Glutamatergic neuron (in vitro differentiated cells): ENCODE measurements around the gene SERPINH1. TPM values are rescaled to one million over a fixed set of nuclear protein-coding genes. Genes with fewer than 3 reads are reported as not detected.
A peak's percentile ranks its signal among the peaks of the same experiment; 100 is the strongest.

Source experiments
- DNase-seq: peaks from one replicate; pipeline ENCODE4 v3.0.0; 2022
- H3K27ac Mint-ChIP-seq: one replicate; pipeline ENCODE4 v1.8.0; 2020; ENCODE audit warnings: mild to moderate bottlenecking, mixed read lengths, inconsistent platforms; ENCODE audit not compliant: unreplicated experiment
- H3K27me3 Mint-ChIP-seq: one replicate; pipeline ENCODE4 v1.8.0; 2020; ENCODE audit warnings: mild to moderate bottlenecking, moderate library complexity, mixed read lengths, inconsistent platforms; ENCODE audit not compliant: unreplicated experiment
- H3K36me3 Mint-ChIP-seq: one replicate; pipeline ENCODE4 v1.8.0; 2020; ENCODE audit warnings: mild to moderate bottlenecking, mixed read lengths, inconsistent platforms; ENCODE audit not compliant: unreplicated experiment
- H3K4me1 Mint-ChIP-seq: one replicate; pipeline ENCODE4 v1.8.0; 2020; ENCODE audit warnings: mild to moderate bottlenecking, low read depth, mixed read lengths, inconsistent platforms; ENCODE audit not compliant: unreplicated experiment
- H3K4me3 Mint-ChIP-seq: one replicate; pipeline ENCODE4 v1.8.0; 2020; ENCODE audit warnings: mild to moderate bottlenecking, mixed read lengths, inconsistent platforms; ENCODE audit not compliant: unreplicated experiment
- H3K9me3 Mint-ChIP-seq: one replicate; pipeline ENCODE4 v1.8.0; 2020; ENCODE audit warnings: mild to moderate bottlenecking, moderate library complexity, mixed read lengths, inconsistent platforms; ENCODE audit not compliant: unreplicated experiment
- total RNA-seq: library from RNA; stranded (reverse); fragmentation: NEBNext Ultra II Directional; extraction: Animal tissue kit (Norgen Biotek cat#: 25700); gene quantifications from one replicate; pipeline ENCODE4 v1.2.1, GENCODE V29; 2021; ENCODE audit not compliant: unreplicated experiment
- TF ChIP-seq, protein P1 (sequence below): fragments of 200-600 bp; sonication (generic); IDR thresholded peaks from one replicate; pipeline ENCODE4 v1.5.0; 2021; ENCODE audit not compliant: partially characterized antibody, unreplicated experiment

The SERPINH1 gene
- total RNA-seq, 1 donor from 2014 or later = 35.0 TPM

DNA sequence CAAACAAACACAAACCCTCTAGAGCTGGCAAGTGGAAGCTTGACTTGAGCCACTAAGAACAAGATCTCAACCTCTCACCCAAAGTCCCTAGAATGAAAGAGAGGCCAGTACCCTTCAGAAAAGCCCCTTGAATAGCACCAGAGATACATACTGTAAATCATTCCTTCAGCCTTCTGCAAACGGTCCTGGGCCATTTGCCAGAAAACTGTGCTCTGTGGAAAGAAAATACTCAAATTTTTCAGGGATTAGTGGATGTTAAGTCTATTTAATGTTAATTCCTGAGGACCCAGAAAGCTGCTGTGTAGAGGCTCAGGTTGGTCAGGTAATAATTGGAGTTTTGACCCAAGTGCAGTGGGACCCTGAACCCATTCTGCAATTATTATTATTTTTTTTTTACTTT is 16.9 kb downstream of the SERPINH1 start:
- TF ChIP-seq, protein P1, sequence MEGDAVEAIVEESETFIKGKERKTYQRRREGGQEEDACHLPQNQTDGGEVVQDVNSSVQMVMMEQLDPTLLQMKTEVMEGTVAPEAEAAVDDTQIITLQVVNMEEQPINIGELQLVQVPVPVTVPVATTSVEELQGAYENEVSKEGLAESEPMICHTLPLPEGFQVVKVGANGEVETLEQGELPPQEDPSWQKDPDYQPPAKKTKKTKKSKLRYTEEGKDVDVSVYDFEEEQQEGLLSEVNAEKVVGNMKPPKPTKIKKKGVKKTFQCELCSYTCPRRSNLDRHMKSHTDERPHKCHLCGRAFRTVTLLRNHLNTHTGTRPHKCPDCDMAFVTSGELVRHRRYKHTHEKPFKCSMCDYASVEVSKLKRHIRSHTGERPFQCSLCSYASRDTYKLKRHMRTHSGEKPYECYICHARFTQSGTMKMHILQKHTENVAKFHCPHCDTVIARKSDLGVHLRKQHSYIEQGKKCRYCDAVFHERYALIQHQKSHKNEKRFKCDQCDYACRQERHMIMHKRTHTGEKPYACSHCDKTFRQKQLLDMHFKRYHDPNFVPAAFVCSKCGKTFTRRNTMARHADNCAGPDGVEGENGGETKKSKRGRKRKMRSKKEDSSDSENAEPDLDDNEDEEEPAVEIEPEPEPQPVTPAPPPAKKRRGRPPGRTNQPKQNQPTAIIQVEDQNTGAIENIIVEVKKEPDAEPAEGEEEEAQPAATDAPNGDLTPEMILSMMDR = no peak
- H3K4me3 Mint-ChIP-seq = no peak overlapping the region
- peaks cover 15% of the 10 kb centered on the region for H3K27me3 Mint-ChIP-seq
- H3K4me1 Mint-ChIP-seq = peaks cover 8% of the 10 kb centered on the region
- no peak overlapping the region for H3K27ac Mint-ChIP-seq
- H3K9me3 Mint-ChIP-seq = no peaks in the 10 kb centered on the region
- DNase-seq = no peak
- H3K36me3 Mint-ChIP-seq = peaks cover 5% of the 10 kb centered on the region

DNA sequence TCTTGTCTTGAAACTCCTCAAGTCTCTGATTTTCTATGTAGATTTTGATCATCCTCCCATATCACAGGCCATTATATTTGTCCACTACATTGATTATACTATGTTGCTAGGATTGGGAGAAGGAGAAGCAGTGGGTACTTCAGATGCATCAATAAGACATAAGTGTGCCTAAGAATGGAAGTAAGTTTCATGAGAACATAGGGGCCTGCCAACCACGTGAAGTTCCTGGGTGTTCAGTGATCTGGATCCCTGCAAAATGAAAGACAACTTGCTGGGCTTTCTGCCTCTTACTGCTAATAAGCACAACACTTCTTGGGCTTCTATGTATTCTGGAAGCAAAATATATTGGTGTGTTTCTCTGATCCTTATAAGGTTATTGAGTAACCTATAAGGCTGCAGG is 17.8 kb downstream of the SERPINH1 start:
- H3K27ac Mint-ChIP-seq = no peak overlapping the region
- peaks cover 18% of the 10 kb centered on the region for H3K27me3 Mint-ChIP-seq
- H3K4me1 Mint-ChIP-seq = peaks cover 13% of the 10 kb centered on the region
- DNase-seq = no peak
- peaks cover 5% of the 10 kb centered on the region for H3K36me3 Mint-ChIP-seq
- peaks cover under 1% of the 10 kb centered on the region for H3K9me3 Mint-ChIP-seq
- no peak overlapping the region for H3K4me3 Mint-ChIP-seq
- TF ChIP-seq, protein P1 = no peak

DNA sequence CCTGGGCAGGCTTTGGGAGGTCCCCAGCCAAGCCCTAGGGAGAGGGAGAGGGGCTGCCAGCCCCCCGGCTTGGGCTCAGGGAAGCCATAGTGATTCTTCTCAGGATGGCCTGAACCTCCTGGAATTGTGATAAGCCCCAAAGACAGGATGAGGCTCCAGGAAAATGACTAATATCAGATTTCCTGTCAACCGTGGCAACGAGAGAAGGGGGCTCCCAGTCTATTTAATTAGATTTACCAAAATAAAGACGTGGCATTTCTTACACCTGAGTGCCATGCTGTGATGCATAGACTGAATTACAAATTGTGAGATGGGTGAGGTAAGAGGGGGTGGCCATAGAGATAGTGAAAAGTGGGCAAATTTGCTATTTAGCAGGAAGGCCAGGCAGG is 20.4 kb downstream of the SERPINH1 start:
- peak overlapping the region; percentile 67 for H3K27ac Mint-ChIP-seq
- TF ChIP-seq, protein P1 = no peak
- H3K36me3 Mint-ChIP-seq = peaks cover 5% of the 10 kb centered on the region
- peak overlapping the region; percentile 75 for H3K4me3 Mint-ChIP-seq
- H3K4me1 Mint-ChIP-seq = peaks cover 15% of the 10 kb centered on the region
- no peak for DNase-seq
- H3K27me3 Mint-ChIP-seq = peaks cover 20% of the 10 kb centered on the region
- H3K9me3 Mint-ChIP-seq = peaks cover 8% of the 10 kb centered on the region

DNA sequence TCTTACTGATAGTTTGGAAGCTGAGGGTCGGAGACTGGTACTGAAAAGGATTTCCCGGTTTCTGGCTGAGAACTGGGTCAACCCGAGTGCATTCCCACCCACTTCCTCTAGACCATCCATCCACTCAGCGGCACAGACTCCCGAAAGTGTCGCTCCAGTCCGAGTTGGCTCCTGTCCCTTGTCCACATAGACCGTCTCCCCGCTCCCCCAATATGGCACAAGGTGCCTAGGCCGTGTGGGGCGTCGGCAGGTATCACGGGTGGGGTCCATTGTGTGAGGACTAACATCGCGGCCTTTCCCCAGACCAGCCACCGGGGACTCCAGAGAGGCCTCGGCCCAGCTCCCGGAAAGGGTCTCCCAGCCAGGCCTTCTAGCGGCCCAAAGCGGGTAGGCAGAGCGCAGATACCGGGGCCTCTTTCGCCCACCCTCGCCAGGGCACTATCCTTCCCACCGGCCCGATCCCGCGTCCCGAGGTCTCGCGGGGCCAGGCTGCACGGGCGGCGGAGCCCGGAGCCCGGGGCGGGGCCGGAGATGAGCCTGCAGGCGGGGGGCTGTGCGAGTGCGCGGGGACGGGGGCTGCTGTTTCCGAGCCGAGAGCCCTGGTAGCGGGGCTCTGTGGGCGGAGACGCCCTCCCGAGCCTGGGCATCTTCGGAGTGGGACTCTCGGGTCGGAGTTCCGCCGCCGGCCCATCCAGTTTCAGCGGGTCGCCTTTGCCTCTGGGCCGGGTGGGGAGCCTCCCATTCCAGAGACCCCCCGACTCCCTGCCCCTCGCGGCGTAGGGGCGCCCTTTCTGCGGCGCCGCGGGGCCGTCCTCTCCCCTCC is 21.1 kb downstream of the SERPINH1 start:
- Mint-ChIP-seq H3K4me3 (peak overlapping the region; percentile 75), H3K27ac (peak overlapping the region; percentile 67), H3K9me3 (peaks cover 8% of the 10 kb centered on the region), H3K27me3 (peaks cover 20% of the 10 kb centered on the region), H3K4me1 (peaks cover 15% of the 10 kb centered on the region), H3K36me3 (peaks cover 5% of the 10 kb centered on the region)
- DNase-seq = peak; percentile 85
- TF ChIP-seq, protein P1 = peak; percentile 48
